ENCODE results near the gene MAPK1IP1L.

GRCh38 chr14:55092341-55092740 lies 40.9 kb downstream of the MAPK1IP1L start:
- TF ChIP-seq EZH2 (IDR thresholded peaks at IDR 0.05; ENCODE audit: low read length, unreplicated experiment) = no peak
- TF ChIP-seq, protein P1, sequence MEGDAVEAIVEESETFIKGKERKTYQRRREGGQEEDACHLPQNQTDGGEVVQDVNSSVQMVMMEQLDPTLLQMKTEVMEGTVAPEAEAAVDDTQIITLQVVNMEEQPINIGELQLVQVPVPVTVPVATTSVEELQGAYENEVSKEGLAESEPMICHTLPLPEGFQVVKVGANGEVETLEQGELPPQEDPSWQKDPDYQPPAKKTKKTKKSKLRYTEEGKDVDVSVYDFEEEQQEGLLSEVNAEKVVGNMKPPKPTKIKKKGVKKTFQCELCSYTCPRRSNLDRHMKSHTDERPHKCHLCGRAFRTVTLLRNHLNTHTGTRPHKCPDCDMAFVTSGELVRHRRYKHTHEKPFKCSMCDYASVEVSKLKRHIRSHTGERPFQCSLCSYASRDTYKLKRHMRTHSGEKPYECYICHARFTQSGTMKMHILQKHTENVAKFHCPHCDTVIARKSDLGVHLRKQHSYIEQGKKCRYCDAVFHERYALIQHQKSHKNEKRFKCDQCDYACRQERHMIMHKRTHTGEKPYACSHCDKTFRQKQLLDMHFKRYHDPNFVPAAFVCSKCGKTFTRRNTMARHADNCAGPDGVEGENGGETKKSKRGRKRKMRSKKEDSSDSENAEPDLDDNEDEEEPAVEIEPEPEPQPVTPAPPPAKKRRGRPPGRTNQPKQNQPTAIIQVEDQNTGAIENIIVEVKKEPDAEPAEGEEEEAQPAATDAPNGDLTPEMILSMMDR (conservative IDR thresholded peaks at IDR 0.05; ENCODE audit: low read depth, low read length) = no peak

Measured in PC-3 (cell line).